ENCODE data around the gene WRNIP1.

DNA sequence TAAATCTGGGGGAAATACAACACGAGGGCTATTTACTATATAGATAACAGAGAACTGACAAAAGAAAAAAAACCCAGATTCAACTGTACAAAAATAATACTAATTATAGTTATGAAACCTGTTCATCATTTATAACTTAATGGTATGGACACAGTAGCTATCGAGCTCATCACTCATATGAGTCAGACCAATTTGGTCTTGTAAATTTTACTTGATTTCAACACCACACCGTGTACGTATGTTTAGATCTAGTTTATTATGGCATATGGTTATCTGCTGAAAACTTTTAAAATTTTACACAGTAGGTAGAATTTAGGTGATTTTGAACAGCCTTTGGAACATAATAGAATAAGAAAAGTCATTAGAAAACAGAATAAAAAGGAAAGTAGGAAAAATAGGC lies 19.9 kb upstream of the WRNIP1 start:
- no peak for TF ChIP-seq POLR2A (IDR thresholded peaks at IDR 0.05)
- TF ChIP-seq, protein P1, sequence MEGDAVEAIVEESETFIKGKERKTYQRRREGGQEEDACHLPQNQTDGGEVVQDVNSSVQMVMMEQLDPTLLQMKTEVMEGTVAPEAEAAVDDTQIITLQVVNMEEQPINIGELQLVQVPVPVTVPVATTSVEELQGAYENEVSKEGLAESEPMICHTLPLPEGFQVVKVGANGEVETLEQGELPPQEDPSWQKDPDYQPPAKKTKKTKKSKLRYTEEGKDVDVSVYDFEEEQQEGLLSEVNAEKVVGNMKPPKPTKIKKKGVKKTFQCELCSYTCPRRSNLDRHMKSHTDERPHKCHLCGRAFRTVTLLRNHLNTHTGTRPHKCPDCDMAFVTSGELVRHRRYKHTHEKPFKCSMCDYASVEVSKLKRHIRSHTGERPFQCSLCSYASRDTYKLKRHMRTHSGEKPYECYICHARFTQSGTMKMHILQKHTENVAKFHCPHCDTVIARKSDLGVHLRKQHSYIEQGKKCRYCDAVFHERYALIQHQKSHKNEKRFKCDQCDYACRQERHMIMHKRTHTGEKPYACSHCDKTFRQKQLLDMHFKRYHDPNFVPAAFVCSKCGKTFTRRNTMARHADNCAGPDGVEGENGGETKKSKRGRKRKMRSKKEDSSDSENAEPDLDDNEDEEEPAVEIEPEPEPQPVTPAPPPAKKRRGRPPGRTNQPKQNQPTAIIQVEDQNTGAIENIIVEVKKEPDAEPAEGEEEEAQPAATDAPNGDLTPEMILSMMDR (IDR thresholded peaks at IDR 0.05) = no peak
